ENCODE measurements around the gene ARHGAP27.

DNA sequence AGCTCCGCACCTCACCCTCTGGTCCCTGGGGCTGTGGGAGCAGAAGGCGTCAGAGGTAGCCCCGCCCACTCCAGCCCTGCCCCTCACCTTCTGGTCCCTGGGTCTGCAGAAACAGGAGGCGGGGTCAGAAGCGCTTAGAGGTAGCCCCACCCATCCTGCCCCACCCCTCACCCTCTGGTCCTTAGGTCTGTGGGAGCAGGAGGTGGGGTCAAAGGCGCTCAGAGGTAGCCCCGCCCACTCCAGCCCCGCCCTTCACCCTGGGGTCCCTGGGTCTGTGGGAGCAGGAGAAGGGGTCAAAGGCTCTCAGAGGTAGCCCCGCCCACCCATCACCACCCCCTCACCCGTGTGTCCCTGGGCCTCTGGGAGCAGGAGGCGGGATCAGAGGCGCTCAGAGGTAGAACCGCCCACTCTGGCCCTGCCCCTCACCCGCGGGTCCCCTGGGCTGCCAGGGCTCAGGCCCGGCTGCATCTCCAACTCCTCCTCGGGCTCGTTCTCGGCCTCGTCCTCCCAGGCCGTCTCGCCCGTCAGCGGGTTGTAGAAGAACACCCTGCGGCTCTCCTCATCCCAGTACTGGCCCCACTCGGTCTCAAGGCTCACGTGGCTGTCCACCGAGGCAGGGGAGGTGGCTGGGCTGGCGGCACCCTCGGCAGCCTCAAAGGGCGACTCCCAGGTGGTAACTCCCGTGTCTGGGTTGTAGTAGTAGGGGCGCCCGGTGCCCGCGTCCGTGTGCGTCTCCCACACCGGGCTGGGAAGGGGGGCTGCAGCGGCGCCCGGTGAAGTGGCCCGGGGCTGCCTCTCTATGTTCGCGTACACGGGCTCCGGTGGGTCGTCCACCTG, 27.2 kb downstream of the ARHGAP27 start:
- TF ChIP-seq, protein P1, sequence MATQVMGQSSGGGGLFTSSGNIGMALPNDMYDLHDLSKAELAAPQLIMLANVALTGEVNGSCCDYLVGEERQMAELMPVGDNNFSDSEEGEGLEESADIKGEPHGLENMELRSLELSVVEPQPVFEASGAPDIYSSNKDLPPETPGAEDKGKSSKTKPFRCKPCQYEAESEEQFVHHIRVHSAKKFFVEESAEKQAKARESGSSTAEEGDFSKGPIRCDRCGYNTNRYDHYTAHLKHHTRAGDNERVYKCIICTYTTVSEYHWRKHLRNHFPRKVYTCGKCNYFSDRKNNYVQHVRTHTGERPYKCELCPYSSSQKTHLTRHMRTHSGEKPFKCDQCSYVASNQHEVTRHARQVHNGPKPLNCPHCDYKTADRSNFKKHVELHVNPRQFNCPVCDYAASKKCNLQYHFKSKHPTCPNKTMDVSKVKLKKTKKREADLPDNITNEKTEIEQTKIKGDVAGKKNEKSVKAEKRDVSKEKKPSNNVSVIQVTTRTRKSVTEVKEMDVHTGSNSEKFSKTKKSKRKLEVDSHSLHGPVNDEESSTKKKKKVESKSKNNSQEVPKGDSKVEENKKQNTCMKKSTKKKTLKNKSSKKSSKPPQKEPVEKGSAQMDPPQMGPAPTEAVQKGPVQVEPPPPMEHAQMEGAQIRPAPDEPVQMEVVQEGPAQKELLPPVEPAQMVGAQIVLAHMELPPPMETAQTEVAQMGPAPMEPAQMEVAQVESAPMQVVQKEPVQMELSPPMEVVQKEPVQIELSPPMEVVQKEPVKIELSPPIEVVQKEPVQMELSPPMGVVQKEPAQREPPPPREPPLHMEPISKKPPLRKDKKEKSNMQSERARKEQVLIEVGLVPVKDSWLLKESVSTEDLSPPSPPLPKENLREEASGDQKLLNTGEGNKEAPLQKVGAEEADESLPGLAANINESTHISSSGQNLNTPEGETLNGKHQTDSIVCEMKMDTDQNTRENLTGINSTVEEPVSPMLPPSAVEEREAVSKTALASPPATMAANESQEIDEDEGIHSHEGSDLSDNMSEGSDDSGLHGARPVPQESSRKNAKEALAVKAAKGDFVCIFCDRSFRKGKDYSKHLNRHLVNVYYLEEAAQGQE (IDR thresholded peaks at IDR 0.05; ENCODE audit: insufficient read depth in 1 of 2, low read depth in 2 of 2, low read length in 1 of 2), result no peak
- TF ChIP-seq, protein P2, sequence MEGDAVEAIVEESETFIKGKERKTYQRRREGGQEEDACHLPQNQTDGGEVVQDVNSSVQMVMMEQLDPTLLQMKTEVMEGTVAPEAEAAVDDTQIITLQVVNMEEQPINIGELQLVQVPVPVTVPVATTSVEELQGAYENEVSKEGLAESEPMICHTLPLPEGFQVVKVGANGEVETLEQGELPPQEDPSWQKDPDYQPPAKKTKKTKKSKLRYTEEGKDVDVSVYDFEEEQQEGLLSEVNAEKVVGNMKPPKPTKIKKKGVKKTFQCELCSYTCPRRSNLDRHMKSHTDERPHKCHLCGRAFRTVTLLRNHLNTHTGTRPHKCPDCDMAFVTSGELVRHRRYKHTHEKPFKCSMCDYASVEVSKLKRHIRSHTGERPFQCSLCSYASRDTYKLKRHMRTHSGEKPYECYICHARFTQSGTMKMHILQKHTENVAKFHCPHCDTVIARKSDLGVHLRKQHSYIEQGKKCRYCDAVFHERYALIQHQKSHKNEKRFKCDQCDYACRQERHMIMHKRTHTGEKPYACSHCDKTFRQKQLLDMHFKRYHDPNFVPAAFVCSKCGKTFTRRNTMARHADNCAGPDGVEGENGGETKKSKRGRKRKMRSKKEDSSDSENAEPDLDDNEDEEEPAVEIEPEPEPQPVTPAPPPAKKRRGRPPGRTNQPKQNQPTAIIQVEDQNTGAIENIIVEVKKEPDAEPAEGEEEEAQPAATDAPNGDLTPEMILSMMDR (IDR thresholded peaks at IDR 0.05), result no peak
- TF ChIP-seq TCF7L2 (IDR thresholded peaks at IDR 0.05; ENCODE audit: low read depth, low read length) (no peak), POLR2AphosphoS5 (IDR thresholded peaks at IDR 0.05; ENCODE audit: low read depth, low read length) (no peak)
